ENCODE data around the gene TTC5.
"Not testable (repeated sequence)": the region's sequence is repeated elsewhere in the genome, so short reads cannot be mapped to it uniquely, and the experiment has no call there.

The TTC5 gene

GRCh38 chr14:20281998-20282397 is 23.8 kb downstream of the TTC5 start:
- H3K9ac ChIP-seq (ENCODE audit: low read length); H3K79me1 ChIP-seq (ENCODE audit: low read length); H3K14ac ChIP-seq (ENCODE audit: low read length); H3K27me3 ChIP-seq (ENCODE audit: insufficient read depth, low read length); H3K4me1 ChIP-seq (ENCODE audit: control insufficient read depth in 1 of 2, insufficient read depth in 2 of 2, low read length in 2 of 2); H3K4ac ChIP-seq (ENCODE audit: low read depth, low read length); H2BK5ac ChIP-seq (ENCODE audit: low read depth, low read length, poor library complexity); H3K79me2 ChIP-seq (ENCODE audit: control insufficient read depth, insufficient read depth, low read length, poor library complexity); H3K23ac ChIP-seq (ENCODE audit: low read length); H2AK5ac ChIP-seq (ENCODE audit: low read length); H3K18ac ChIP-seq (ENCODE audit: low read length); H4K91ac ChIP-seq (ENCODE audit: low read depth, low read length); H4K8ac ChIP-seq (ENCODE audit: low read depth, low read length); H2BK120ac ChIP-seq (ENCODE audit: insufficient read depth, low read length, poor library complexity); H2BK12ac ChIP-seq (ENCODE audit: low read length); H3K27ac ChIP-seq (ENCODE audit: low read depth, low read length); H4K12ac ChIP-seq (ENCODE audit: low read depth, low read length); H2AFZ ChIP-seq (ENCODE audit: insufficient read depth, low read length, poor library complexity); H3K36me3 ChIP-seq (ENCODE audit: control insufficient read depth in 1 of 2, insufficient read depth in 2 of 2, low read length in 2 of 2); H3K4me2 ChIP-seq (ENCODE audit: low read length); H3K4me3 ChIP-seq (ENCODE audit: low read depth, low read length); DNase-seq; H3K9me3 ChIP-seq (ENCODE audit: insufficient read depth, low read depth, low read length): not testable (repeated sequence)
- WGBS (ENCODE audit: extremely low coverage, insufficient coverage, insufficient read length) = no CpG with 5 or more reads among the region's 1 CpG

- H3K4me1 ChIP-seq (ENCODE audit: control insufficient read depth in 1 of 2, insufficient read depth in 2 of 2, low read length in 2 of 2); H4K8ac ChIP-seq (ENCODE audit: low read depth, low read length); H3K4me2 ChIP-seq (ENCODE audit: low read length); DNase-seq; H3K36me3 ChIP-seq (ENCODE audit: control insufficient read depth in 1 of 2, insufficient read depth in 2 of 2, low read length in 2 of 2); H4K91ac ChIP-seq (ENCODE audit: low read depth, low read length); H3K4ac ChIP-seq (ENCODE audit: low read depth, low read length); H3K27me3 ChIP-seq (ENCODE audit: insufficient read depth, low read length); H3K79me1 ChIP-seq (ENCODE audit: low read length); H2BK120ac ChIP-seq (ENCODE audit: insufficient read depth, low read length, poor library complexity); H2BK5ac ChIP-seq (ENCODE audit: low read depth, low read length, poor library complexity); H3K9me3 ChIP-seq (ENCODE audit: insufficient read depth, low read depth, low read length); H4K12ac ChIP-seq (ENCODE audit: low read depth, low read length); H3K27ac ChIP-seq (ENCODE audit: low read depth, low read length); H3K9ac ChIP-seq (ENCODE audit: low read length); H2AK5ac ChIP-seq (ENCODE audit: low read length); H3K4me3 ChIP-seq (ENCODE audit: low read depth, low read length); H2BK12ac ChIP-seq (ENCODE audit: low read length); H3K79me2 ChIP-seq (ENCODE audit: control insufficient read depth, insufficient read depth, low read length, poor library complexity); H3K18ac ChIP-seq (ENCODE audit: low read length); H3K14ac ChIP-seq (ENCODE audit: low read length); H2AFZ ChIP-seq (ENCODE audit: insufficient read depth, low read length, poor library complexity); H3K23ac ChIP-seq (ENCODE audit: low read length): not testable (repeated sequence)
- no CpG with 5 or more reads among the region's 7 CpGs for WGBS (ENCODE audit: extremely low coverage, insufficient coverage, insufficient read length)
Observed at GRCh38 chr14:20280265-20280664, 25.5 kb downstream of the TTC5 start.

GRCh38 chr14:20278414-20278813 is 27.3 kb downstream of the TTC5 start:
- Histone ChIP-seq H2BK12ac (ENCODE audit: low read length) (no peak overlapping the region), H3K9me3 (ENCODE audit: insufficient read depth, low read depth, low read length) (peaks cover 9% of the 10 kb centered on the region), H2AFZ (ENCODE audit: insufficient read depth, low read length, poor library complexity) (no peak overlapping the region), H2BK120ac (ENCODE audit: insufficient read depth, low read length, poor library complexity) (no peak overlapping the region), H3K4me3 (ENCODE audit: low read depth, low read length) (no peak overlapping the region), H3K27ac (ENCODE audit: low read depth, low read length) (no peak overlapping the region), H3K4me2 (ENCODE audit: low read length) (no peak overlapping the region), H3K27me3 (ENCODE audit: insufficient read depth, low read length) (no peaks in the 10 kb centered on the region), H4K12ac (ENCODE audit: low read depth, low read length) (no peak overlapping the region), H3K14ac (ENCODE audit: low read length) (no peak overlapping the region), H3K18ac (ENCODE audit: low read length) (no peak overlapping the region), H3K4ac (ENCODE audit: low read depth, low read length) (no peak overlapping the region), H2BK5ac (ENCODE audit: low read depth, low read length, poor library complexity) (no peak overlapping the region), H3K9ac (ENCODE audit: low read length) (no peak overlapping the region), H3K23ac (ENCODE audit: low read length) (no peak overlapping the region), H2AK5ac (ENCODE audit: low read length) (no peak overlapping the region), H3K79me1 (ENCODE audit: low read length) (no peaks in the 10 kb centered on the region), H3K36me3 (ENCODE audit: control insufficient read depth in 1 of 2, insufficient read depth in 2 of 2, low read length in 2 of 2) (peaks cover 3% of the 10 kb centered on the region in 2 experiments), H4K8ac (ENCODE audit: low read depth, low read length) (no peak overlapping the region), H4K91ac (ENCODE audit: low read depth, low read length) (no peak overlapping the region), H3K4me1 (ENCODE audit: control insufficient read depth in 1 of 2, insufficient read depth in 2 of 2, low read length in 2 of 2) (no peaks in the 10 kb centered on the region), H3K79me2 (ENCODE audit: control insufficient read depth, insufficient read depth, low read length, poor library complexity) (no peaks in the 10 kb centered on the region)
- WGBS (ENCODE audit: extremely low coverage, insufficient coverage, insufficient read length) = no CpG with 5 or more reads among the region's 1 CpG
- no peak for DNase-seq

GRCh38 chr14:20277409-20277808 is 28.3 kb downstream of the TTC5 start:
- peaks cover 12% of the 10 kb centered on the region for H3K9me3 ChIP-seq (ENCODE audit: insufficient read depth, low read depth, low read length)
- WGBS (ENCODE audit: extremely low coverage, insufficient coverage, insufficient read length) = no CpG with 5 or more reads among the region's 2 CpGs
- no peaks in the 10 kb centered on the region for H3K4me1 ChIP-seq (ENCODE audit: control insufficient read depth in 1 of 2, insufficient read depth in 2 of 2, low read length in 2 of 2)
- no peak overlapping the region for H2BK12ac ChIP-seq (ENCODE audit: low read length)
- H2BK120ac ChIP-seq (ENCODE audit: insufficient read depth, low read length, poor library complexity) = no peak overlapping the region
- no peak overlapping the region for H2BK5ac ChIP-seq (ENCODE audit: low read depth, low read length, poor library complexity)
- H2AFZ ChIP-seq (ENCODE audit: insufficient read depth, low read length, poor library complexity) = no peak overlapping the region
- H3K27ac ChIP-seq (ENCODE audit: low read depth, low read length) = no peak overlapping the region
- H4K12ac ChIP-seq (ENCODE audit: low read depth, low read length) = no peak overlapping the region
- no peak for DNase-seq
- no peak overlapping the region for H3K4me3 ChIP-seq (ENCODE audit: low read depth, low read length)
- no peaks in the 10 kb centered on the region for H3K27me3 ChIP-seq (ENCODE audit: insufficient read depth, low read length)
- H3K9ac ChIP-seq (ENCODE audit: low read length) = no peak overlapping the region
- H2AK5ac ChIP-seq (ENCODE audit: low read length) = no peak overlapping the region
- H3K23ac ChIP-seq (ENCODE audit: low read length) = no peak overlapping the region
- no peak overlapping the region for H4K91ac ChIP-seq (ENCODE audit: low read depth, low read length)
- H3K14ac ChIP-seq (ENCODE audit: low read length) = no peak overlapping the region
- H3K4me2 ChIP-seq (ENCODE audit: low read length) = no peak overlapping the region
- H3K79me1 ChIP-seq (ENCODE audit: low read length) = no peaks in the 10 kb centered on the region
- no peak overlapping the region for H3K4ac ChIP-seq (ENCODE audit: low read depth, low read length)
- H3K79me2 ChIP-seq (ENCODE audit: control insufficient read depth, insufficient read depth, low read length, poor library complexity) = no peaks in the 10 kb centered on the region
- H4K8ac ChIP-seq (ENCODE audit: low read depth, low read length) = no peak overlapping the region
- H3K18ac ChIP-seq (ENCODE audit: low read length) = no peak overlapping the region
- H3K36me3 ChIP-seq (ENCODE audit: control insufficient read depth in 1 of 2, insufficient read depth in 2 of 2, low read length in 2 of 2) = peaks cover 3% of the 10 kb centered on the region in 2 experiments
